Transverse colon (tissue), 4 donors: ENCODE measurements around the gene LMBR1L. TPM values are rescaled to one million over a fixed set of nuclear protein-coding genes. Genes with fewer than 3 reads are reported as not detected.

Experiments
- DNase-seq: peaks from one replicate; pipeline ENCODE4 v3.0.0-alpha.2; 2019
- H3K27ac ChIP-seq, 4 donors: fragments of 200-600 bp; sonication (generic); 2 replicates each; pipeline ENCODE4 v1.5.1; 2016 to 2018; ENCODE audit warnings: inconsistent platforms in 4 of 4
- H3K27me3 ChIP-seq: fragments of 200-600 bp; sonication (generic); 2 replicates; pipeline ENCODE4 v1.5.1; 2017; ENCODE audit warnings: inconsistent platforms
- H3K36me3 ChIP-seq, 4 donors: fragments of 200-600 bp; sonication (generic); 2 replicates each; pipeline ENCODE4 v1.5.1; 2017 to 2019; ENCODE audit warnings: inconsistent platforms in 4 of 4
- H3K4me1 ChIP-seq, 4 donors: fragments of 200-600 bp; sonication (generic); 2 replicates each; pipeline ENCODE4 v1.5.1; 2017 to 2020; ENCODE audit warnings: inconsistent platforms in 4 of 4
- H3K4me3 ChIP-seq, 4 donors: fragments of 200-600 bp; sonication (generic); 1 replicate in 1 of 4; 2 replicates in 3 of 4; pipeline versions ENCODE4 v1.5.1 to v1.6.1; 2017 to 2019; ENCODE audit warnings: inconsistent platforms in 4 of 4
- H3K9me3 ChIP-seq, 2 donors: fragments of 200-600 bp; sonication (generic); 2 replicates each; pipeline ENCODE4 v1.5.1; 2017 to 2019; ENCODE audit warnings: inconsistent platforms in 2 of 2
- CTCF ChIP-seq, 5 experiments: fragments of 200-600 bp in 3 of 5; fragments of 450-650 bp in 2 of 5; sonication (generic) in 3 of 5; IDR thresholded peaks; 1 replicate in 2 of 5; 2 replicates in 3 of 5; pipeline ENCODE4 v1.5.1; 2016 to 2017; ENCODE audit warnings: antibody characterized with exemption in 5 of 5, inconsistent platforms in 3 of 5, mild to moderate bottlenecking in 2 of 5, moderate library complexity in 1 of 5
- EP300 ChIP-seq: sonication (generic); formaldehyde crosslinking; IDR thresholded peaks from one replicate; pipeline ENCODE4 v1.6.1; 2017; ENCODE audit warnings: antibody characterized with exemption, low read depth
- POLR2A ChIP-seq: fragments of 450-650 bp; IDR thresholded peaks from one replicate; pipeline ENCODE4 v1.6.1; 2016; ENCODE audit warnings: antibody characterized with exemption, mild to moderate bottlenecking, moderate library complexity
- POLR2AphosphoS5 ChIP-seq, 3 donors: sonication (generic); formaldehyde crosslinking; IDR thresholded peaks; one replicate each; pipeline ENCODE4 v1.6.1; 2016; ENCODE audit warnings: antibody characterized with exemption in 3 of 3
- WGBS, 2 donors: methylation state at CpG; one replicate each; pipeline ENCODE4 v1.1.5; 2018; ENCODE audit warnings: low coverage in 1 of 2; 5-methylcytosine and 5-hydroxymethylcytosine counted together
- in situ Hi-C, 4 donors: fragments of 200-750 bp; cut with MboI; loops; one replicate each; pipeline versions ENCODE4 v1.15.0 to v1.15.1; 2017; ENCODE audit warnings: low sequenced_read_pairs in 3 of 4, low pct_ligation_motif_present in 1 of 4, low pct_unique_long_range_greater_than_20kb in 1 of 4
- intact Hi-C: fragments of 100-400 bp; cut with DNase I; formaldehyde crosslinking; loops from one replicate; pipeline ENCODE4 v1.15.1; 2023; ENCODE audit warnings: low total_unique reads
- total RNA-seq, 4 donors: library from RNA; depleted of rRNA; stranded (reverse); fragments of >200 nt; gene quantifications; one replicate each; pipeline ENCODE4 v1.1.0, GENCODE V29; 2016

Gene LMBR1L, protein sequence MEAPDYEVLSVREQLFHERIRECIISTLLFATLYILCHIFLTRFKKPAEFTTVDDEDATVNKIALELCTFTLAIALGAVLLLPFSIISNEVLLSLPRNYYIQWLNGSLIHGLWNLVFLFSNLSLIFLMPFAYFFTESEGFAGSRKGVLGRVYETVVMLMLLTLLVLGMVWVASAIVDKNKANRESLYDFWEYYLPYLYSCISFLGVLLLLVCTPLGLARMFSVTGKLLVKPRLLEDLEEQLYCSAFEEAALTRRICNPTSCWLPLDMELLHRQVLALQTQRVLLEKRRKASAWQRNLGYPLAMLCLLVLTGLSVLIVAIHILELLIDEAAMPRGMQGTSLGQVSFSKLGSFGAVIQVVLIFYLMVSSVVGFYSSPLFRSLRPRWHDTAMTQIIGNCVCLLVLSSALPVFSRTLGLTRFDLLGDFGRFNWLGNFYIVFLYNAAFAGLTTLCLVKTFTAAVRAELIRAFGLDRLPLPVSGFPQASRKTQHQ
- 100 to 1,000 TPM in 1 of 4 donors, 10 to 100 TPM in 3; 72.6 to 125 (median 82.1) TPM for total RNA-seq

GRCh38 chr12:49110464-49111155 lies at the start of gene LMBR1L:
TSS of gene LMBR1L (minus strand) at chr12:49110847. CDS start at chr12:49110555, 292 bp downstream.
- in situ Hi-C loops (no loop called here), intact Hi-C loops (no loop called here)
- H3K4me3 ChIP-seq = peak within 1 kb of the TSS; percentile 64 to 92 (median 88)
- peak within 1 kb of the TSS; percentile 96 to 99 (median 97) for H3K27ac ChIP-seq
- DNase-seq = peak; percentile 98
- H3K27me3 ChIP-seq = no peaks in the 10 kb centered on the region
- peaks cover 21 to 47% (median 36%) of the 10 kb centered on the region in 4 donors for H3K4me1 ChIP-seq
- H3K36me3 ChIP-seq = peaks cover 0 to 6% (median 0%) of the 10 kb centered on the region in 4 donors
- 0% methylated on average over 32 of the region's 43 CpGs; no CpG with 5 or more reads in 1 of the 2 donors for WGBS, 2 donors
- no peaks in the 10 kb centered on the region for H3K9me3 ChIP-seq
- TF ChIP-seq POLR2A = peak; percentile 90
- TF ChIP-seq CTCF (IDR thresholded peaks at IDR 0.05) = peak; percentile 49 to 86 (median 60)
- peak; percentile 83 to 94 (median 89) for TF ChIP-seq POLR2AphosphoS5 (IDR thresholded peaks at IDR 0.05)
- TF ChIP-seq EP300 = no peak

DNA sequence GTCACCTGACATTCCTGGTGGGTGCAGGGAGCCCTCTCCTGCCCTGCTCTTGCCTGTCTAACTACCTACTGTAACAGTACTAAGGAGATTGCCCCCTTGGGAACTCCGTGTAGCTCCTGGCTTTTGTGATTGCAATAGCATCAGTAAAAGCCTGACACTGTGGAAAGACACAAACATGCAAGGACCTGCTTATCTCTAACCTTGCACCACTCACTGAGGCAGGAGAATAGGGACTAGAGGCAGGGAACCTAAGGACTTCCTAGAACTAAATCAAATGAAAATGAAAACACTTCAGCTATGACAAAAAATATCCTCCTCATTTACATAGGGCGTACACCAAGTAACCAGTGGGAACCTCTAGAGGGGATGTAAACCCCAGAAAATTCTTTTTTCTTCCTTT lies 49.8 kb upstream of the LMBR1L start:
- TF ChIP-seq EP300 (no peak), POLR2AphosphoS5 (IDR thresholded peaks at IDR 0.05) (no peak), CTCF (IDR thresholded peaks at IDR 0.05) (no peak), POLR2A (no peak)
- Histone ChIP-seq H3K27me3 (no peaks in the 10 kb centered on the region), H3K27ac (no peak overlapping the region), H3K4me1 (no peaks in the 10 kb centered on the region), H3K4me3 (no peak overlapping the region), H3K9me3 (no peaks in the 10 kb centered on the region), H3K36me3 (no peaks in the 10 kb centered on the region)
- DNase-seq = no peak
- 78% methylated on average over 2 of the region's 2 CpGs; no CpG with 5 or more reads in 1 of the 2 donors for WGBS, 2 donors
- intact Hi-C loops = no loop called here
- in situ Hi-C loops = no loop called here

GRCh38 chr12:49154221-49154620 lies 43.6 kb upstream of the LMBR1L start:
- Histone ChIP-seq H3K36me3 (no peaks in the 10 kb centered on the region), H3K27ac (no peak overlapping the region), H3K27me3 (no peaks in the 10 kb centered on the region), H3K4me1 (no peaks in the 10 kb centered on the region), H3K4me3 (no peak overlapping the region), H3K9me3 (no peaks in the 10 kb centered on the region)
- intact Hi-C loops = no loop called here
- in situ Hi-C loops = no loop called here
- DNase-seq = no peak
- TF ChIP-seq EP300 (no peak), CTCF (IDR thresholded peaks at IDR 0.05) (no peak), POLR2AphosphoS5 (IDR thresholded peaks at IDR 0.05) (no peak), POLR2A (no peak)
- WGBS, 2 donors = 71 to 74% methylated on average over 3 of the region's 3 CpGs

DNA sequence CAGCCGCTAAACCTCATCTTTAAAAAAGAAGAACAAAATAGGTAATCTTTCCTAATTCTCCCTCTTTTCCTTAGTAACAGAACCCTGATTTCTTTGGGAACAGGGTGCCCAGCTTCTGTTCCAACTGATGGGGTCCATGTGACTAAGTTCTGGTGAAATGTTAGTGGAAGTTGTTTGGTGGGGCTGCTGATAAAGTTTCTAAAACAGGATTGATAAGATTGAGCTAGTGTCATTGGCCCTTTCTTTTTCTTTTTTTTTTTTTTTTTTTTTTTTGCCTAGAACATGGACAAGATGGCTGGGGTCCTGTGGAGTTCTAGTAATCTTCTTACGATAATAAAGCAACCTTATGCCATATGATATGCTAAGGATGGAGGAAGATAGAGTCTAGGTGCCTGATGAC lies 36.7 kb upstream of the LMBR1L start:
- H3K27me3 ChIP-seq = no peaks in the 10 kb centered on the region
- no peak for DNase-seq
- no peaks in the 10 kb centered on the region for H3K4me1 ChIP-seq
- TF ChIP-seq CTCF (IDR thresholded peaks at IDR 0.05) = no peak
- no peak for TF ChIP-seq POLR2AphosphoS5 (IDR thresholded peaks at IDR 0.05)
- no peak for TF ChIP-seq EP300
- intact Hi-C loops (loop anchor here (10.0 kb wide), 1 partner anchor 1257 kb away; the partner anchor contains the start of gene LARP4), in situ Hi-C loops (no loop called here)
- H3K36me3 ChIP-seq = no peaks in the 10 kb centered on the region
- H3K9me3 ChIP-seq = no peaks in the 10 kb centered on the region
- no peak overlapping the region for H3K4me3 ChIP-seq
- 100% methylated on average over 2 of the region's 2 CpGs for WGBS, 2 donors
- no peak overlapping the region for H3K27ac ChIP-seq
